ENCODE results near the gene ERGIC2.
A peak's percentile ranks its signal among the peaks of the same experiment; 100 is the strongest.
"Not testable (repeated sequence)": the region's sequence is repeated elsewhere in the genome, so short reads cannot be mapped to it uniquely, and the experiment has no call there.

The ERGIC2 gene, protein sequence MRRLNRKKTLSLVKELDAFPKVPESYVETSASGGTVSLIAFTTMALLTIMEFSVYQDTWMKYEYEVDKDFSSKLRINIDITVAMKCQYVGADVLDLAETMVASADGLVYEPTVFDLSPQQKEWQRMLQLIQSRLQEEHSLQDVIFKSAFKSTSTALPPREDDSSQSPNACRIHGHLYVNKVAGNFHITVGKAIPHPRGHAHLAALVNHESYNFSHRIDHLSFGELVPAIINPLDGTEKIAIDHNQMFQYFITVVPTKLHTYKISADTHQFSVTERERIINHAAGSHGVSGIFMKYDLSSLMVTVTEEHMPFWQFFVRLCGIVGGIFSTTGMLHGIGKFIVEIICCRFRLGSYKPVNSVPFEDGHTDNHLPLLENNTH

DNA sequence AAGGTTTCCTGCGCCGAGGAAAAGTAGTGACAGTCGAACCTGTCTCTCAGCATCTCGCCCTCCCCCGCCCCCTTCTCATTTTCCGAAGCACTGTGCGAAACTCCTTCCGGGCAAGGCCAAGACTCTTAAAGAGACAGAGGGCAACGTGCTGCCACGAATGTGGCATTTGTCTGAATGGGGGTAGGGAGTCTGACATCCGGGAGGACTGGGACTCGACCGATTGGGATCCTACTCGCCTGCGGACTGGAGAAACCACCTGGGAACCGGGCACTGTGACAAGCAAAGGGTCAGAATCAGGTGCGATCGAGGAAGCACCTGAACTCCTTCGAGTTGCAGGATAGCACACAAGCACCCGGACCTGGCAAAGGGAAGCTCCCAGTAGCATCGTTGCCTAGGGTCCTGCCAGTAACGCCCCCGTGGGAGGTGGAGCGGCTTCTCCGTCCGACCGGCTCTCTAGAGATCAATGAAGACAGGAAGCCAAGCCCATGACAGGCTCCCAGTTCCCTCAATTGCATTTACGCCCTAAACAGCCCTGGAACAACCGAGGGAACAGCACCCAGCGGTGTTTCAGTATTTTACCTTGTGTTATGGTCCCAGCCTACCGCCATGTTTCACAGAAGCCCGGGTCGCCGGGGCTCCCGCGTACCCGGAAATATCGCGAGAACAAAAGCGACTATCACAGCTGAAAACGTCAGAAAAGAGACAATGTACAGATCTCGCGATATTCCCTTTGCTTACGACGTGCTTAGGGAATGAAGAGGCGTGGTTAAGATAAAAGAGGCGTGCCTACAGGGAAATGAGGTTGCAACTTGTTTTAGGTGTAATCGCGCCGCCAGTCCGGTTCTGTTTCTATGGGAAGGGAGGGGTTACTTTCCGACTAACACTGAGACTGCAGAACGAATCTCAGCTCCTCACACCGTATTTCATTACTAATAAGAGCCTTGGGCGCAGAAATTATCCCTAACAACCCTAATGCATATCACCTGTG lies at the start of gene ERGIC2:
Gene ERGIC2, minus strand, starts transcription at position 637 of the 988 bp plus-strand sequence. CDS start 9,539 bp downstream, outside the sequence.
- DNase-seq (ENCODE audit: low read depth in 2 of 2, low spot score in 1 of 2): peak; percentile 72 to 78

DNA sequence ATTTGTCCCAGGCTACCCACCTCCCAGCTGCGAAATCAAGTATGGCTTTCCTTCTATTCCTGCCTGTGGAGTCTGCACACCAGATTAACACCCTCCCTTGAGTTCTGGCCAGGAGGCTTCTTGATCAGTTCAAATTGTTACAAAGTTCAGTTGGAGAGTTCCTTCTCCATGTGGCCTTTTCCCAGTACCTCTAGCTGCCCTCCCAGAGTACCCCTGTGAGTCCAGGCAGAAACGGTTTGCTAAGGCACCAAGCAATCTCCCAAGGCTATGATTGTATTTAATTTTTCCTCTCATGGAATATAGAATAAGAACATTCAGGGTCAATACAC lies 49.7 kb upstream of the ERGIC2 start:
- no peak for DNase-seq (ENCODE audit: low read depth in 2 of 2, low spot score in 1 of 2)

DNA sequence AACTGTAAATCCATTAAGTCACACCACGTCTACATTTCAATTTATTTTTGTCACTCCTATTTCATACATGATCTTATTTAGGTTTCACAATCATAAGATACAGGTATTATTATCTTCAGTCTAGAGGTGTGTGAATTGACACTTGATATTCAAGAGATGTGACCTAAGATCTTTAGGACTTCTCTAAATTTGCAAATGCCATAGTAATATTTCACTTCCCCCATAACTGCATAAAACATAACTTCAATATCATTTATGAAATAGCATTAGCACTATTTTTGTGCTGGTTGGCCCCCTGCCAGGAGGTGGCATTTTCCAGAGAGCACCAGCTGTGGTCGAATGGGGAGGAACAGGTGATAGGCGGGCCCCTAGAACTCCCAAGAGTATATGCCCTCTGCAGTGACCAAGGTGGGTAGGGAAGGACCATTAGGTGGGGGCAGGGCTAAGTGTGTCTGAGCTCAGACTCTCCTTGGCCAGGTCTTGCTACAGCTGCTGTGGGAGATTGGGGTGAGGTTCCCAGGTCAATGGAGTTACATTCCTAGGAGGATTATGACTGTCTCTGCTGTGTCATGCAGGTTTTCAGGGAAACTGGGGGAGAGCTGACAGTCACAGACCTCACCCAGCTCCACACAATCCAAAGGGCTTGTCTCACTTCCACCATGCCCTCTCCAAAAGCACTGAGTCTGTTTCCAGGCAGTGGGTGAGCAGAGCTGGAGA lies 49.2 kb upstream of the ERGIC2 start:
- DNase-seq (ENCODE audit: low read depth in 2 of 2, low spot score in 1 of 2): no peak

DNA sequence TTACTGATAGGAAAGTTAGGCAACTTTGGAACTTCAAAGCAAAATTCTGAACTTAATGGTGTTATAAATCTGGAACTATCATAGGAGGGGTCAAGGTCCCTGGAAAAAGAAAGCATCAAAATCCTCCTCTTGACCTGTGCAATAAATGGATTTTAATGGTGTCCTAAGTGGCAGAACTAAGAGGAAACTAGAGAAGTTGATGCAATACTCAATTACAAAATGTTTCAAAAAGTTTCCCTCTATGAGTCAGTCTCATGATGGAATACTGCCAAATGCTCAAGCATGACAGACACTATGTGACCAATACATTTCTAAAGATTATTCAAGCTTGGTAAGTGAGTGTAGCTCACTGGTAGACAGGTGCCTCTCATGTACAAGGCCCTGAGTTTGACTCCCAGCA lies 47.7 kb upstream of the ERGIC2 start:
- DNase-seq (ENCODE audit: low read depth in 2 of 2, low spot score in 1 of 2): no peak

DNA sequence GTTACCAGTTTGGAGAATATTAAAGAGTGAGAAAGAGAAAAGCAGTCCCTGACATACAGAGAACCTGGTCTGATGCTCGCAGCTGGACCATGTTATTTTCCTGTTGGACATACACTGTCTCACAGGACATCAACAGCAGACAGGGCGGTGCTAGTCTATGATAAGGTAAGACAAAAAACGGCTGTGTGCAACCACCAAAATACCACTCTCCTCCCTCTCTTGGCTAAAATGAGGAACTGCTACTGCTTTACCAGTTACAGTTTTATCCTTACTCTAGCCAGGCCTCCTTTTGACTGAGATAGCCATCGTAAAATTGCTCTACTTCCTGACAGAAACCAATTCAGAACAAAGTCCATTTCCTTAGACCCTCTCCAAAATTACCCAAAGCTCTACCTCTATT lies 47.0 kb upstream of the ERGIC2 start:
- DNase-seq (ENCODE audit: low read depth in 2 of 2, low spot score in 1 of 2): no peak

DNA sequence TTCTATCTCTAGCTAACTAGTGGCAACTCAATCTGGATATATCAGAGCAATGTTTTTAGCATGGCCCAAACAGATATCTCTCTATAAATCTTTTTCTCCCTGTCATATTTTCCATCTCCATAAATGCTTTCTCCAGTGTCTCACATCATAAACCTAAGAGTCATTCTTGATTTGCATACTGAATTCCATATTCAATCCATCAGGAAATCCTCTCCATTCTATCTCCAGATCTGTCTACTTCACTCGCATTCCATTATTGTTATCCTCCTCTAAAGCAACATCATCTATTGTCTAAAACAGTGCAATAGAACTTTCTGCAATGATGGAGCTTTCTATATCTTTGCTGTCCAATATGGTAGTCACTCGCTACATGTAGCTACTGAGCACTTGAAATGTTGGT lies 45.5 kb upstream of the ERGIC2 start:
- DNase-seq (ENCODE audit: low read depth in 2 of 2, low spot score in 1 of 2): no peak

DNA sequence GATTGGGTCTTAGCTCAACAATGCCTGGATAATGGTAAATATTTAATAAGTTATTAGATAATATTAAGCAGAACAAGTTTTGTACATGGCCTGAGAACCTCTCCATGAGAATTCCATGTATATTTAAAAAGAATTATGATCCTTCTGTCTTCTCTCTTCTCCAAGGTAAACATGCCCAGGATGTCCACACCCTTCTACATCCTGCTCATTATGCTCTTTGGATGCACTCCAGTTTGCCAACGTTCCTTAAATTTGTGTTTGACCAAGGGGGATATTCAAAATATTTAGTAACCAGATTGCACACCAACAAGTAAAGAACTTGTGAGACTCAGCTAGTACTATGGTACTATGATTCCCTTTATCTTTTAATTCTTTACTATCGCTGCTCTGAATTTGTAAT lies 44.8 kb upstream of the ERGIC2 start:
- DNase-seq (ENCODE audit: low read depth in 2 of 2, low spot score in 1 of 2): no peak

DNA sequence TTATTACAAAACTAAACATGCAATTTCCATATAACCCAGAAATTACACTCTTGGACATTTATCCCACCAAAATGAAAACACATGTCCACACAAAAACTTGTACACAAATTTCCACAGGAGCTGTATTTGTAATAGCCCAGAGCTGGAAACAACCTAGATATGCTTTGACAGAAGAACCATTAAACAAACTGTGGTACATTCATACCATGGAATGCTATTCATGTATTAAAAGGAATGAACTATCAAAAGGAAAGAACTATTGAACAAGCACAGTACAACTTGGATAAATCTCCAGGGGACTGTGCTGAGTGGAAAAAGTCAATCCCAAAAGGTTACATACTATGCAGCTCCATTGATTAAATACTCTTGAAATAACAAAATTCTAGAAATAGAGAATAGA lies 35.8 kb upstream of the ERGIC2 start:
- DNase-seq (ENCODE audit: low read depth in 2 of 2, low spot score in 1 of 2): no peak

DNA sequence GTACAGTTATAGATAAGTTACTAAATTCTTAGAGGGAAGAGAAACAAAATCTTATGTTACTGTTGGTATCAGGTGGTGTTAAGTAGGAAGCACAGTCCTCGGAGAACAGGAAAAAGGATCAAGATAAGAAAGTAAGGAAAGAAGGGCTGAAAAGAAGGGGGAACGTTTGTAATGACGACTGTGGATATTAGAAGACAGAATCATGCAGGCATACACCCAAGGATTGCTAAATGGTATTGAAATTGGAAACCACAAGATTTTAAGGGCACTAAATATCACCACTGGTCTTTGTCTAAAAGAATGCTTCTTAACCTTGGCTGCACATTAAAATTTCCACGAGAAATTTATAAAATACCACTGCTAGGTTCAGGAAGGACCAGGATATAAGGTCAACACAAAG lies 34.1 kb upstream of the ERGIC2 start:
- DNase-seq (ENCODE audit: low read depth in 2 of 2, low spot score in 1 of 2): no peak

DNA sequence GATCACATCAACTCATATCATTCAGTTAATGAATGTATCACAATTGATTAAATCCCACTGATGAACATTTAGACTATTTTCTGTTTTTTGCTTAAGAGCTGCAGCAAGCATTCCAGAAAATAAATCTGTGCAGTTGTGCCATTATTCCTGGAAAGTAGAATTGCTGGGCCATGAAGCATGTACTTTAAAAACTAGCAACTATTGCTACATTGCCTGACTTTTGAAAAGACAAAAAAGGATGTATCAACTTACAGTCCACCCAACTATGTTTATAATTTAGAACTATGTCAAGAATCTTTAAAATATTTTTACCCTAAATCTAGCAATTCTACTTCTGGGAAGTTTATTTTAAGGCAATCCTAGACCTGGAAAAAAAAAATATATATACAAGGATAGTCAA lies 33.4 kb upstream of the ERGIC2 start:
- no peak for DNase-seq (ENCODE audit: low read depth in 2 of 2, low spot score in 1 of 2)

DNA sequence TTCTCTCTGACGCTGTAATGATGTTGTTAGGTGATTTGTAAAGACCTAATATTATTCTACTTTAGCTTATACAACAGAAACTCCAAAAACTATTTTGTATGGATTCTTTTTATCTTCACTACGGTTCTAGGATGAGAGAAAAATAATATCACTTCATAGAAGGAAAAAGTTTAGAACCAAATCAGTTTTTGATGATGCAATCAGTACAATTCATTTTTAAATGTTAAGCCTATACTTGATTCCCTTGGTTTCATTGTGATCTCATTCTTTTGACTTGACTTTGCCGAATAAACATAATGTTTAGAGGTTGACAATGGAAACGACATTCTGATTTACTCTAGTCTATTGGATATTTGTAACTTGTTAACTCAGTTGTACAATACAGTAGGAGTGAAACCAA lies 24.6 kb upstream of the ERGIC2 start:
- DNase-seq (ENCODE audit: low read depth in 2 of 2, low spot score in 1 of 2): no peak

DNA sequence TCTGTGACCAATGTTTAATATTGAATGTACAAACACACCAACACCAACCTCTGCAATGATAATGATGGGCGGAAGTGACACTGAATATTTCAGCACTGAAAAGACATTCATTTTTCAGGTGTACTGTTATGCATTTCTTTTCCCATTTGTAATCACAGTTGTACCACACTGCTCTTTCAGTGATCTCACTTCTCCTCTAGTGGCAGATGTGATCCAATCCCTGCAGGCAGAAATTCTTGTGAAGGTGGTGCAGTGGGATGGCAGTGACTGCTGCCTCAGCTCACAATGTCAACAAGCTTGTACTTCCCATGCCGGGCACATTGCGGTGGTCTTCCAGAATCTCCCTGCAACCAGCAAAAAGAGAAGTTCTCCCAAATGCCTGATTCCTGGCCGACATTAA lies 23.0 kb upstream of the ERGIC2 start:
- no peak for DNase-seq (ENCODE audit: low read depth in 2 of 2, low spot score in 1 of 2)

DNA sequence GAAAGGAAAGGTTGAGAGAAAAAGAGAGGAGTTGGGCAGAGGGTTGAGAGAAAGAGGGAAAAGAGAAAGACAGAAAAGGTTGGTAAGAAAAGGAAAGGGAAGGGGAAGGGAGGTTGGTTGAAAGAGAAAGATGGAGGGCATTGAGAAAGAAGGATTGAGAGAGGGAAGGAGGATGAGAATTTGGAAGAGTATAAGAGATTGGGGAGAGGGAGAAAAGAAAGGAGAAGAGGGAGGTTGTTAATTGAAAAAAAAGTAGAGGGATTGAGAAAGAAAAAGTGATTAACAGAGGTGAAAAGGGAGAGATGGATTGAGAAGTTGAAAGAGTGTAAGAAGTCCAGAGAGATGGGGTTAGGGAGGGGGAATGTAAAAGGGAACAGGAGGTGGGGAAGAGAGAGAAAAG lies 21.5 kb upstream of the ERGIC2 start:
- no peak for DNase-seq (ENCODE audit: low read depth in 2 of 2, low spot score in 1 of 2)

DNA sequence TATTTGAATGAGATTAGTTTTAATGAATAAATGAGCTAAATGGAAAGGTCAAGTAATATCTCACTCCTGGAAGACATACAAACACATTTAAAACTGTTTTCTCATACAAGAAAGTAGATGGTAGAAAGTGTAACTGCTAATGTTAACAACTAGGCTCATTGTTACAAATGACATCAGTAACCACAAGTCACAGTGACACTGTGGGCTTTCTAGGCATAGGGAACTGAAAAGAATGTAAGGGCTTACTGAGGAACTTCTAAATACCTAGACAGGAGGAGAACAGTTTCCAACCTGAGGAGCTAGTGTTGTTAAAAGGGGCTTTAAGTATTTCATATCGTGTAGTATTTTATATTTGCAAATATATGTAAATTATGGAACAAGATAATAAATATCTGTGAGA lies 17.5 kb upstream of the ERGIC2 start:
- no peak for DNase-seq (ENCODE audit: low read depth in 2 of 2, low spot score in 1 of 2)

DNA sequence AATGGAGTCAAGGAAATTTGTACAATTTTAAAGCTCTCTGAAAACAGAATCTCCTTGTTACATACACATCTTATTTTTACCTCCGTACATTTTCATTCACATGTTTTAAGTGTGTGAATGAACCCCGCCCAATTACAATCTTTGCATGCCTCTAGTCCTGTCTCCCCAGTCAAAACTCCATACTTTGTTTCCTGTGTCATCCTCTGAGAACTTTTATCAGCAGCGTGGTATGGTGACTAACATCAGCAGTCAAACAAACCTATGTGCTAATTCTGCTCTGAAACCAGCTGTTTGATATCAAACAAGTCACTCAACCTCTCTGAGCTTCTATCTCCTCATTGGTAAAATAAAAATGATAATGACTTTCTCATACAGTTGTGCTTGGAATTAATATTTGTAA lies 15.8 kb upstream of the ERGIC2 start:
- DNase-seq (ENCODE audit: low read depth in 2 of 2, low spot score in 1 of 2): no peak

DNA sequence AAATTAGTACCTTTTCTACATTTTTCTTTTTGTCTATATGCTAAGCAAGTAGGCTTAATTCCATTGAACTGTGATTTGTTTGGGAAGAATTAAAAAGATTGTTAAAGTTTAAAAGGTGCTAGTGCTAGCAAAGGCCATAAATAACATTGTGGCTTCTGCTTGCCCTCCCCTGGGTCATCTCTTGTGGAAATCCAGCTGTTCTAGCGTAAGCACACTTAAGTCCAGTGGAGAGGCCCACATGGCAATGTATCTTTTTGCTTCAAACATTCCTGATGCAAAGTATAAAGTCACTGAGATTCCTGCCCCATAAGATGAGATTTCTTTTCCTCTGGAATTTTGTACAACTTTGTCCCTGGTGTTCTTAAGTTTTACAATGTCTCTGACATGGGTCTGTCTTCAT lies 14.4 kb upstream of the ERGIC2 start:
- no peak for DNase-seq (ENCODE audit: low read depth in 2 of 2, low spot score in 1 of 2)

DNA sequence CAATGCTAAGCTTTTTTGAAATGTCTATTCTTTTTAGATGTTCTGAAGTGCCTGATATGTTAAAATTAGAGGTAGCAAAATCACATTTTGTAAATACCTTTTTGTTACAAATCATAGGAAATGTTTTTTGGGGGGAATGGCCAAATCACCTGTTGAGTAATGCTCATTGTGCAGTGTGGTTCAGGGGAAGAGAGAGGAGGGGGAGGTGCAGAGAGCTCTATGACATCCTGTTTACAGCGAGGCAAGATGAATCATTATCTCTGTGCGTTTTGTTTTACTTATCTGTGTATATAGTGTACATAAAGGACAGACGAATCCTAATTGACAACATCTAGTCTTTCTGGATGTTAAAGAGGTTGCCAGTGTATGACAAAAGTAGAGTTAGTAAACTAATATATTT lies 9.4 kb upstream of the ERGIC2 start:
- not testable (repeated sequence) for DNase-seq (ENCODE audit: low read depth in 2 of 2, low spot score in 1 of 2)

DNA sequence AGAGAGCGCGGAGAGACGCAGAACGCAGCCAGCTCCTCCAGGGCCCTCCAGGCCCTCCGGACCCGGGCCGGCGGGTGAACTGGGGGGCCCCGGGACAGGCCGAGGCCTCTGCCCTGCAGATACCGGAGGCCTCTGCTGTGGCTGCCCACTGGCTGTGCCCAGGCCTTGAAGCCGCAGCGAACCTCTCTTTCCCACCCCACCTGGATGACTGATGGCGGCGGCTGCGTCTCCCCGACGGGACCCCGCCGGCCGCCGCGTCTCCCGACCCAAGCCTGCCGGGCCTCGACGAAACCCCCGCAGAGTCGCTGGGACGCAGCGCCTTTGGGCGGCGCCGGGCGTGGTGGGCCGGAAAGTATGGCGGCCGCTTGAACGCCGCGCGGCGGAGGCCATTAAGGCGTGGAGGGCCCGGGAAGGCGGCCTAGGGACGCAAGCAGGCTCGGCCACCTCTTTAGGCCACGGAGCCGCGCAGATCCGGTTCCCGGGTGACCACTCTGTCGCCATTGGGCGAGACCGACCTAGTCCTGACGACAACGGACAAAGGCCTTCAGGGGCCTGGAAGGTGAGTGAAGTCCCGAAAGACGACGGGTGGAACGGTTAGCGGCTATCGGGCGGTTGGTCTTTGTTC lies 8.4 kb upstream of the ERGIC2 start:
- DNase-seq (ENCODE audit: low read depth in 2 of 2, low spot score in 1 of 2): no peak

DNA sequence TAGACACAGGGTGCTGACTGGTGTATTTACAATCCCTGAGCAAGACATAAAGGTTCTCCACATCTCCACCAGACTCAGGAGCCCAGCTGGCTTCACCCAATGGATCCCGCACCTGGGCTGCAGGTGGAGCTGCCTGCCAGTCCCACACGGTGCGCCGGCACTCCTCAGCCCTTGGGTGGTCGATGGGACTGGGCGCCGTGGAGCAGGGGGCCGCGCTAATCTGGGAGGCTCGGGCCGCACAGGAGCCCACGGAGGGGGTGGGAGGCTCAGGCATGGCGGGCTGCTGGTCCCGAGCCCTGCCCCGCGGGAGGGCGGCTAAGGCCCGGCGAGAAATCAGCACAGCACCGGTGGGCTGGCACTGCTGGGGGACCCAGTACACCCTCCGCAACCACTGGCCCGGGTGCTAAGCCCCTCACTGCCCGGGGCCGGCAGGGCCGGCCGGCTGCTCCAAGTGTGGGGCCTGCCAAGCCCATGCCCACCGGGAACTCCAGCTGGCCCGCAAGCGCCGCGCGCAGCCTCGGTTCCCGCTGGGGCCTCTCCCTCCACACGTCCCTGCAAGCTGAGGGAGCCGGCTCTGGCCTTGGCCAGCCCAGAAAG lies 5.2 kb upstream of the ERGIC2 start:
- not testable (repeated sequence) for DNase-seq (ENCODE audit: low read depth in 2 of 2, low spot score in 1 of 2)

DNA sequence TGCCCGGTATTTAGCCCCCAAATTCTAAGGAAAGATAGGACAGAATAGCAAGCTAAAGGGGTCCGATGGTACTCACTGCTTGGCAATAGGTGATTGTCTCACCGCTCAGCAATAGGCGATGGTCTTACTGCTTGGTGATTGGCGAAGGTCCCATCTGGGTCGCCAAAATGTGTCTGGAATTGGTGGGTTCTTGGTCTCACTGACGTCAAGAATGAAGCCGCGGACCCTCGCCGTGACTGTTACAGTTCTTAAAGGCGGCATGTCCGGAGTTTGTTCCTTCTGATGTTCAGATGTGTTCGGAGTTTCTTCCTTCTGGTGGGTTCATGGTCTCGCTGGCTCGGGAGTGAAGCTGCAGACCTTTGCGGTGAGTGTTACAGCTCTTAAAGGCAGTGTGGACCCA lies 4.2 kb upstream of the ERGIC2 start:
- DNase-seq (ENCODE audit: low read depth in 2 of 2, low spot score in 1 of 2): not testable (repeated sequence)

DNA sequence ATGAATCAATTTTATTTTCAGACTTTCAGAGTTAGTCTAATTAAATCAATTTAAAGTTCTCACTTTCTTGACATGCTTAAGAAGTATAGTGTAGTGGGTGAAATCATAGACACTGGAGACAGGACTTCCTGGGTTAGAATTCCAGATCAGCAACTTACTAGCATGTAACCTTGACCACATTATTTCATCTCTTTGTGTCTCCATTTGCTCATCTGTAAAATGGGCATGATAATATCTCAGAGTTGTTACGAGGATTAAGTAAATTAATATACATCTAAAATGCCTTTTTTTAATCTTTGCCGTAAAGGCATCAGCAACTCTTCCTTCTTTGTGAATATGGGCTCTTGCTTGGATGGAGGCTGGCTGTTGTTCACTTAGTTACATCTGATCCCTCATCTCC lies 1.3 kb upstream of the ERGIC2 start:
- DNase-seq (ENCODE audit: low read depth in 2 of 2, low spot score in 1 of 2): no peak
